ENCODE measurements around the gene ZC3HAV1L. TPM values are rescaled to one million over a fixed set of nuclear protein-coding genes. Genes with fewer than 3 reads are reported as not detected.

ZC3HAV1L gene
- total and polyA plus RNA-seq, 2 of the 8 experiments (the other 6 are each of a cell fraction or from before 2014, with no cell fraction given) = 5.2 to 7.0 TPM

- H3K79me2 ChIP-seq (ENCODE audit: control insufficient read depth in 1 of 2, insufficient read depth in 2 of 2, low read length in 2 of 2) = no peaks in the 10 kb centered on the region
- CTCF ChIA-PET (ENCODE audit: partially characterized antibody) = interaction anchor here (0.6 to 1.2 kb wide), 5 partner anchors 10 to 1681 kb away, joined by 3 to 9 read pairs (median 3); no protein-coding TSS in a partner anchor
- POLR2A ChIA-PET (ENCODE audit: partially characterized antibody) = interaction anchor here (0.8 to 1.5 kb wide), 3 partner anchors 9 to 21 kb away, joined by 3 to 8 read pairs (median 3); no protein-coding TSS in a partner anchor
- H3K27me3 ChIP-seq (replicated peaks in 1 of 4; ENCODE audit: control insufficient read depth in 3 of 4, extremely low read depth in 1 of 4, insufficient read depth in 3 of 4, low read length in 3 of 4) = no peaks in the 10 kb centered on the region
- H2BK5ac ChIP-seq (ENCODE audit: low read depth, low read length) = no peak overlapping the region
- no peak overlapping the region for H4K91ac ChIP-seq (replicated peaks; ENCODE audit: insufficient read length, low read length)
- H3K18ac ChIP-seq (ENCODE audit: extremely low read depth, low read length) = no peak overlapping the region
- H3K4me3 ChIP-seq (ENCODE audit: extremely low read depth in 1 of 4, insufficient read depth in 2 of 4, low read depth in 3 of 4, low read length in 4 of 4) = no peak overlapping the region
- no peak overlapping the region for H2BK12ac ChIP-seq (ENCODE audit: low read depth, low read length)
- no peak overlapping the region for H2AK5ac ChIP-seq (ENCODE audit: low read depth, low read length)
- H3K14ac ChIP-seq (ENCODE audit: insufficient read length) = no peak overlapping the region
- no peak for FAIRE-seq
- H4K5ac ChIP-seq (ENCODE audit: insufficient read length, low read depth, low read length) = no peak overlapping the region
- H3K23ac ChIP-seq (ENCODE audit: insufficient read length) = no peak overlapping the region
- H3K56ac ChIP-seq (replicated peaks; ENCODE audit: insufficient read length, low read depth, low read length) = no peak overlapping the region
- no peak overlapping the region for H3K9ac ChIP-seq (replicated peaks in 1 of 4; ENCODE audit: extremely low read depth in 1 of 4, low read depth in 3 of 4, low read length in 3 of 4)
- H2AFZ ChIP-seq (ENCODE audit: low read length) = no peak overlapping the region
- H2BK15ac ChIP-seq (ENCODE audit: low read length) = no peak overlapping the region
- no peak overlapping the region for H3K4me2 ChIP-seq (ENCODE audit: insufficient read depth in 1 of 2, low read depth in 2 of 2, low read length in 2 of 2)
- no peak overlapping the region for H2BK120ac ChIP-seq (replicated peaks; ENCODE audit: low read depth, low read length)
- H3K79me1 ChIP-seq (ENCODE audit: low read depth, low read length) = no peaks in the 10 kb centered on the region
- WGBS, 2 experiments (ENCODE audit: extremely low coverage in 1 of 2, insufficient coverage in 1 of 2, insufficient read length in 1 of 2, insufficient replicate concordance in 2 of 2, low coverage in 1 of 2, low lambda C conversion rate in 2 of 2, missing lambda C conversion rate in 1 of 2) = 89% methylated on average over 6 of the region's 6 CpGs; no CpG with 5 or more reads in 1 of the 2 experiments
- H4K8ac ChIP-seq (ENCODE audit: extremely low read depth, insufficient read depth, low read length) = no peak overlapping the region
- H3K36me3 ChIP-seq (ENCODE audit: control insufficient read depth in 2 of 4, insufficient read depth in 4 of 4, low read length in 3 of 4) = peaks cover 7 to 46% (median 22%) of the 10 kb centered on the region in 4 experiments; a peak in 7 of 8 replicates
- H3K4ac ChIP-seq (replicated peaks; ENCODE audit: insufficient read length, low read depth, low read length) = no peak overlapping the region
- H3K23me2 ChIP-seq (ENCODE audit: low read depth, low read length) = no peaks in the 10 kb centered on the region
- no peaks in the 10 kb centered on the region for H4K20me1 ChIP-seq (replicated peaks in 1 of 2; ENCODE audit: control insufficient read depth in 1 of 2, insufficient read depth in 2 of 2, low read length in 2 of 2)
- no peaks in the 10 kb centered on the region for H3K4me1 ChIP-seq (replicated peaks in 1 of 4; ENCODE audit: control insufficient read depth in 3 of 4, insufficient read depth in 4 of 4, low read length in 3 of 4)
- H2BK20ac ChIP-seq (ENCODE audit: low read length) = no peak overlapping the region
- no peaks in the 10 kb centered on the region for H3K9me3 ChIP-seq (ENCODE audit: insufficient read depth in 2 of 2, low read depth in 1 of 2, low read length in 1 of 2)
- no peak overlapping the region for H3K27ac ChIP-seq (ENCODE audit: low read depth, low read length)
- no peak for DNase-seq (ENCODE audit: low read depth in 1 of 2, low spot score in 2 of 2)
- TF ChIP-seq USF2 (IDR thresholded peaks at IDR 0.05; ENCODE audit: low read length) (no peak), CBX5 (IDR thresholded peaks at IDR 0.05; ENCODE audit: low read depth, low read length) (no peak), EP300 (IDR thresholded peaks at IDR 0.05; ENCODE audit: borderline replicate concordance in 1 of 2, low read depth in 2 of 2, low read length in 2 of 2) (no peak), POLR2A (IDR thresholded peaks at IDR 0.05; ENCODE audit: control extremely low read depth in 1 of 2, low read depth in 2 of 2, low read length in 2 of 2) (no peak), KDM5A (IDR thresholded peaks at IDR 0.05; ENCODE audit: low read length) (no peak), JUND (IDR thresholded peaks at IDR 0.05; ENCODE audit: low read length) (no peak), ZNF274 (IDR thresholded peaks at IDR 0.05; ENCODE audit: borderline replicate concordance, extremely low read depth, low read length) (no peak), RBBP5 (IDR thresholded peaks at IDR 0.05; ENCODE audit: borderline replicate concordance, low read depth, low read length) (no peak), GABPA (IDR thresholded peaks at IDR 0.05; ENCODE audit: borderline replicate concordance, insufficient read depth, low read length) (no peak), CTBP2 (IDR thresholded peaks at IDR 0.05; ENCODE audit: borderline replicate concordance, insufficient read depth, insufficient read length, low read length) (no peak), PHF8 (conservative IDR thresholded peaks at IDR 0.05; ENCODE audit: low read depth, low read length) (no peak), NANOG (IDR thresholded peaks at IDR 0.05; ENCODE audit: insufficient read depth, low read depth, low read length, poor library complexity, severe bottlenecking) (no peak), CHD2 (IDR thresholded peaks at IDR 0.05; ENCODE audit: low read length) (no peak)
Observed at GRCh38 chr7:139026551-139026950, 9.3 kb downstream of the ZC3HAV1L start.
